HepG2 (cell line): ENCODE results near the gene CBLB. TPM values are rescaled to one million over a fixed set of nuclear protein-coding genes. Genes with fewer than 3 reads are reported as not detected.

Experiments
- ATAC-seq: fragments of 200-7000 bp; cut with Tn5 transposase; 3 replicates; pipeline ENCODE4 v1.9.1; 2020; ENCODE audit warnings: mild to moderate bottlenecking, moderate library complexity
- BruUV-seq: library from RNA; stranded (reverse); fragments of 400-500 nt; replicated peaks from 2 replicates; lab custom pipeline; 2021; lab: Mats Ljungman, UMichigan
- CTCF ChIA-PET: fragments of 300-600 bp; formaldehyde crosslinking; extraction: SDS; loops from one replicate; lab custom pipeline; 2021; ENCODE audit warnings: low total read pairs, inconsistent platforms, low intra/inter-chr PET ratio; lab: Yijun Ruan, JAX
- POLR2A ChIA-PET: fragments of 350-600 bp; sonication (Branson Sonifier 250); formaldehyde crosslinking; loops from one replicate; lab custom pipeline; 2020; ENCODE audit warnings: antibody characterized with exemption, inconsistent platforms; lab: Yijun Ruan, JAX
- DNase-seq: peaks from one replicate; pipeline ENCODE4 v3.0.0-alpha.2; 2015; ENCODE audit warnings: low spot score
- FAIRE-seq: peaks from 3 replicates; lab custom pipeline; 2011; peaks lifted over from hg19 to GRCh38; lab: Jason Lieb, UNC
- H2AFZ ChIP-seq: one replicate; pipeline ENCODE4 v1.6.1; 2011; ENCODE audit warnings: low read length, inconsistent platforms
- H3K27ac ChIP-seq: fragments of 300-600 bp; 3 replicates; pipeline ENCODE4 v1.8.0; 2011; ENCODE audit warnings: mixed run types, mild to moderate bottlenecking, mixed read lengths, low read length, inconsistent platforms; ENCODE audit not compliant: insufficient read depth; ENCODE audit errors: extremely low read length
- H3K27me3 ChIP-seq, 2 experiments: fragments of 200-600 bp in 1 of 2; 2 replicates in 1 of 2; 3 replicates in 1 of 2; pipeline versions ENCODE4 v1.6.0 to v1.8.0; 2011; ENCODE audit warnings: low read length in 2 of 2, mild to moderate bottlenecking in 2 of 2, moderate library complexity in 2 of 2, inconsistent platforms in 1 of 2; ENCODE audit not compliant: insufficient read depth in 2 of 2, control insufficient read depth in 1 of 2
- H3K36me3 ChIP-seq, 2 experiments: fragments of 200-600 bp in 1 of 2; replicated peaks in 1 of 2; 2 replicates in 1 of 2; 3 replicates in 1 of 2; pipeline versions ENCODE4 v1.5.1 to v1.8.0; 2011; ENCODE audit warnings: low read length in 2 of 2, inconsistent platforms in 1 of 2; ENCODE audit not compliant: insufficient read depth in 2 of 2, control insufficient read depth in 1 of 2
- H3K4me1 ChIP-seq: 2 replicates; pipeline ENCODE4 v1.5.1; 2012; ENCODE audit warnings: low read length, inconsistent platforms; ENCODE audit not compliant: insufficient read depth
- H3K4me2 ChIP-seq: 2 replicates; pipeline ENCODE4 v1.6.0; 2011; ENCODE audit warnings: low read depth, low read length, inconsistent platforms
- H3K4me3 ChIP-seq, 3 experiments: fragments of 200-600 bp in 1 of 3; sonication (generic), shearing (Covaris generic) in 1 of 3; replicated peaks in 1 of 3; 2 replicates each; pipeline ENCODE4 v1.5.1; 2011 to 2016; ENCODE audit warnings: low read length in 3 of 3, inconsistent platforms in 2 of 3, low read depth in 2 of 3, mild to moderate bottlenecking in 2 of 3, control low read depth in 1 of 3, mixed read lengths in 1 of 3; ENCODE audit not compliant: insufficient read depth in 1 of 3
- H3K79me2 ChIP-seq: one replicate; pipeline ENCODE4 v1.6.1; 2011; ENCODE audit warnings: low read length, inconsistent platforms; ENCODE audit not compliant: insufficient read depth
- H3K9ac ChIP-seq: 2 replicates; pipeline ENCODE4 v1.6.0; 2011; ENCODE audit warnings: mild to moderate bottlenecking, low read depth, low read length, inconsistent platforms; ENCODE audit not compliant: insufficient read depth
- H3K9me3 ChIP-seq: 2 replicates; pipeline ENCODE4 v1.5.1; 2012; ENCODE audit warnings: mild to moderate bottlenecking, low read length
- H4K20me1 ChIP-seq: 2 replicates; pipeline ENCODE4 v1.6.0; 2011; ENCODE audit warnings: inconsistent platforms, mild to moderate bottlenecking, low read length, moderate library complexity; ENCODE audit not compliant: insufficient read depth
- ATRX ChIP-seq: sonication (generic); formaldehyde crosslinking; IDR thresholded peaks from 2 replicates; pipeline ENCODE4 v1.4.0; 2020; ENCODE audit warnings: missing genetic modification reagents, borderline replicate concordance
- FOXA1 ChIP-seq, 2 experiments: fragments of 450-650 bp in 1 of 2; sonication (generic) in 1 of 2; formaldehyde crosslinking in 1 of 2; IDR thresholded peaks; 2 replicates each; pipeline versions ENCODE4 v1.4.0 to v1.6.1; 2016 to 2020; ENCODE audit warnings: missing genetic modification reagents in 1 of 2
- GATAD2A ChIP-seq: IDR thresholded peaks from 2 replicates; pipeline ENCODE4 v1.6.1; 2016
- KLF12 ChIP-seq: sonication (generic); formaldehyde crosslinking; IDR thresholded peaks from 2 replicates; pipeline ENCODE4 v1.4.0; 2020; ENCODE audit warnings: missing genetic modification reagents, borderline replicate concordance
- MAFK ChIP-seq, 2 experiments: IDR thresholded peaks in 1 of 2; conservative IDR thresholded peaks in 1 of 2; 2 replicates each; pipeline ENCODE4 v1.6.1; 2011; ENCODE audit warnings: improper control_type of control experiment in 2 of 2, low read length in 2 of 2
- PAF1 ChIP-seq: IDR thresholded peaks from 2 replicates; pipeline ENCODE4 v1.6.1; 2016; ENCODE audit warnings: missing genetic modification reagents, missing compliant biosample characterization
- PHB2 ChIP-seq: fragments of 450-650 bp; IDR thresholded peaks from 2 replicates; pipeline ENCODE4 v1.6.1; 2018; ENCODE audit not compliant: partially characterized antibody
- RXRB ChIP-seq: IDR thresholded peaks from 2 replicates; pipeline ENCODE4 v1.6.1; 2016; ENCODE audit warnings: borderline replicate concordance, missing genetic modification reagents, missing compliant biosample characterization
- ZFP1 ChIP-seq: IDR thresholded peaks from 2 replicates; pipeline ENCODE4 v1.6.1; 2016
- ZMYM2 ChIP-seq: sonication (generic); formaldehyde crosslinking; IDR thresholded peaks from 2 replicates; pipeline ENCODE4 v1.8.0; 2022; ENCODE audit warnings: mild to moderate bottlenecking, missing genetic modification reagents
- ZNF333 ChIP-seq: sonication (generic); formaldehyde crosslinking; IDR thresholded peaks from 2 replicates; pipeline ENCODE4 v1.4.0; 2020; ENCODE audit warnings: mild to moderate bottlenecking, missing genetic modification reagents, borderline replicate concordance
- ZNF644 ChIP-seq: IDR thresholded peaks from 2 replicates; pipeline ENCODE4 v1.6.1; 2016; ENCODE audit warnings: low read depth
- ZNF7 ChIP-seq: IDR thresholded peaks from 2 replicates; pipeline ENCODE4 v1.6.1; 2016; ENCODE audit warnings: missing biosample characterization, missing genetic modification reagents
- ZNF720 ChIP-seq: sonication (generic); formaldehyde crosslinking; IDR thresholded peaks from 2 replicates; pipeline ENCODE4 v1.4.0; 2020; ENCODE audit warnings: missing genetic modification reagents
- ZSCAN9 ChIP-seq: IDR thresholded peaks from 2 replicates; pipeline ENCODE4 v1.6.1; 2016; ENCODE audit warnings: borderline replicate concordance
- WGBS: methylation state at CpG from one replicate; pipeline ENCODE4 v1.1.6; 2017; ENCODE audit warnings: low lambda C conversion rate; 5-methylcytosine and 5-hydroxymethylcytosine counted together
- in situ Hi-C: cut with HindIII; loops from 2 replicates; pipeline ENCODE4 v1.10.0; 2017; ENCODE audit warnings: low pct_unique_long_range_greater_than_20kb; ENCODE audit not compliant: extremely low pct_ligation_motif_present
- intact Hi-C: fragments of 100-400 bp; cut with micrococcal nuclease; formaldehyde crosslinking; loops from one replicate; pipeline ENCODE4 v1.10.0; 2022; ENCODE audit not compliant: unreplicated experiment
- polyA plus RNA-seq, 8 experiments: library from polyadenylated mRNA; depleted of rRNA in 3 of 8; stranded (reverse) in 7 of 8; unstranded in 1 of 8; fragments of >200 nt; fragmentation: Illumina TruSeq in 4 of 8; extraction: Trizol in 4 of 8; gene quantifications; 2 replicates each; pipeline versions ENCODE4 v1.2.1 to v1.2.3, GENCODE V29; 2011 to 2016; ENCODE audit warnings: low read depth in 4 of 8, missing spikeins in 1 of 8, mixed read lengths in 1 of 8; ENCODE audit not compliant: insufficient read depth in 1 of 8
- total RNA-seq, 5 experiments: library from RNA; depleted of rRNA; stranded (reverse); fragments of >200 nt; fragmentation: Illumina TruSeq; extraction: Trizol; gene quantifications; 2 replicates each; pipeline ENCODE4 v1.2.3, GENCODE V29; 2016; ENCODE audit warnings: low read depth in 1 of 5
- TF ChIP-seq, protein P1 (sequence below): sonication (generic); formaldehyde crosslinking; IDR thresholded peaks from 2 replicates; pipeline ENCODE4 v1.4.0; 2020; ENCODE audit warnings: missing genetic modification reagents
- TF ChIP-seq, protein P2 (sequence below): sonication (generic); formaldehyde crosslinking; IDR thresholded peaks from 2 replicates; pipeline ENCODE4 v1.8.0; 2022; ENCODE audit warnings: missing genetic modification reagents, mild to moderate bottlenecking, moderate library complexity, borderline replicate concordance

The CBLB gene
- total and polyA plus RNA-seq, 2 of the 13 experiments (the other 11 are each of a cell fraction or from before 2014, with no cell fraction given) = 9.8 to 16.4 TPM

DNA sequence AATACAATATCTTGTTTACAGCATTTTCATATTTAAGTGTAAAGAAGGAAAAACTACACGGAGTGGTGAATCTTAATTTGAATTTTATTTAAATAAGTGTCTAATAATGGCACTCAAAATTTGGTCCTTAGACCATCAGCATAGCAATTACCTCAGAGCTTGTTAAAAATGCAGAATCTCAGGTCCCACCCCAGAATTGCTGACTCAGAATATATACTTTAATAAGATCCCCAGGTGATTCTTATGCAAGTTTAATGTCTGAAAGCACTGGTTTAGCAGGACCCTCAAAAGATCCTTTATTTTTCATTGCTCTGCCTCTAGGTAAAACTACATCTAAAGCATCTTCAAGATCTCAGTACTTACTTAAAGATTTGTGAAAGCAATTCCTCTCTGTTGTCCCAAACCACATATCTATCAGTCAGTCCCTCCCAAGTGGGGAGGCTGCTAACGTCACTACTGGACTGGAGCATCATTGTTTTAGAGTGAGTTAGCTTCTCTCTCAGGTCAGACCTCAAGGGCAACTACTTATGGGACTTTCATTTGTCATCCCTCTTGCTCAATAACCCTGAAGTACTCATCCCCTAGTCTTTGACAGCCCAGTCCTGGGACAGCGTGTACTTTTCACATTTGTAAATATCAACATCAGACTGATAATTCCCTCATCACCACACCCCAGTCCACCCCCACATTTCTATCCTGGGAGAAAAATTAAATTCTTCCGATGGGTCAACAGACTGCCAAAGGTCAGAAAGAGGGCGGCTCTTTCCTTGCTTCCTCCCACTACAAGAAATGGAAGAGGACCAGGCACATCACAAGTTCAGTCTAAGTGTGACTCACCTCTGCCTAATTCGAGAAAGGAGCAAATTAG lies 76.7 kb downstream of the CBLB start:
- peak; percentile 70 for ATAC-seq
- H3K27me3 ChIP-seq = no peaks in the 10 kb centered on the region
- no peak overlapping the region for H3K9ac ChIP-seq
- in situ Hi-C loops (no loop called here), intact Hi-C loops (no loop called here)
- no peak overlapping the region for H3K4me2 ChIP-seq
- peaks cover 24% of the 10 kb centered on the region for H3K4me1 ChIP-seq
- H3K4me3 ChIP-seq = no peak overlapping the region
- no peaks in the 10 kb centered on the region for H3K9me3 ChIP-seq
- CTCF ChIA-PET = no interaction called here
- H3K27ac ChIP-seq = no peak overlapping the region
- no TSS peak for BruUV-seq
- H2AFZ ChIP-seq = no peak overlapping the region
- H3K79me2 ChIP-seq = peaks cover 16% of the 10 kb centered on the region
- 68% methylated on average over 6 of the region's 6 CpGs for WGBS
- peaks cover 11% of the 10 kb centered on the region; the same call in 1 of the 2 replicates for H4K20me1 ChIP-seq
- peak; percentile 60 for DNase-seq
- POLR2A ChIA-PET = no interaction called here
- FAIRE-seq = no peak
- no peaks in the 10 kb centered on the region; a peak in 1 of 5 replicates for H3K36me3 ChIP-seq
- TF ChIP-seq, protein P1, sequence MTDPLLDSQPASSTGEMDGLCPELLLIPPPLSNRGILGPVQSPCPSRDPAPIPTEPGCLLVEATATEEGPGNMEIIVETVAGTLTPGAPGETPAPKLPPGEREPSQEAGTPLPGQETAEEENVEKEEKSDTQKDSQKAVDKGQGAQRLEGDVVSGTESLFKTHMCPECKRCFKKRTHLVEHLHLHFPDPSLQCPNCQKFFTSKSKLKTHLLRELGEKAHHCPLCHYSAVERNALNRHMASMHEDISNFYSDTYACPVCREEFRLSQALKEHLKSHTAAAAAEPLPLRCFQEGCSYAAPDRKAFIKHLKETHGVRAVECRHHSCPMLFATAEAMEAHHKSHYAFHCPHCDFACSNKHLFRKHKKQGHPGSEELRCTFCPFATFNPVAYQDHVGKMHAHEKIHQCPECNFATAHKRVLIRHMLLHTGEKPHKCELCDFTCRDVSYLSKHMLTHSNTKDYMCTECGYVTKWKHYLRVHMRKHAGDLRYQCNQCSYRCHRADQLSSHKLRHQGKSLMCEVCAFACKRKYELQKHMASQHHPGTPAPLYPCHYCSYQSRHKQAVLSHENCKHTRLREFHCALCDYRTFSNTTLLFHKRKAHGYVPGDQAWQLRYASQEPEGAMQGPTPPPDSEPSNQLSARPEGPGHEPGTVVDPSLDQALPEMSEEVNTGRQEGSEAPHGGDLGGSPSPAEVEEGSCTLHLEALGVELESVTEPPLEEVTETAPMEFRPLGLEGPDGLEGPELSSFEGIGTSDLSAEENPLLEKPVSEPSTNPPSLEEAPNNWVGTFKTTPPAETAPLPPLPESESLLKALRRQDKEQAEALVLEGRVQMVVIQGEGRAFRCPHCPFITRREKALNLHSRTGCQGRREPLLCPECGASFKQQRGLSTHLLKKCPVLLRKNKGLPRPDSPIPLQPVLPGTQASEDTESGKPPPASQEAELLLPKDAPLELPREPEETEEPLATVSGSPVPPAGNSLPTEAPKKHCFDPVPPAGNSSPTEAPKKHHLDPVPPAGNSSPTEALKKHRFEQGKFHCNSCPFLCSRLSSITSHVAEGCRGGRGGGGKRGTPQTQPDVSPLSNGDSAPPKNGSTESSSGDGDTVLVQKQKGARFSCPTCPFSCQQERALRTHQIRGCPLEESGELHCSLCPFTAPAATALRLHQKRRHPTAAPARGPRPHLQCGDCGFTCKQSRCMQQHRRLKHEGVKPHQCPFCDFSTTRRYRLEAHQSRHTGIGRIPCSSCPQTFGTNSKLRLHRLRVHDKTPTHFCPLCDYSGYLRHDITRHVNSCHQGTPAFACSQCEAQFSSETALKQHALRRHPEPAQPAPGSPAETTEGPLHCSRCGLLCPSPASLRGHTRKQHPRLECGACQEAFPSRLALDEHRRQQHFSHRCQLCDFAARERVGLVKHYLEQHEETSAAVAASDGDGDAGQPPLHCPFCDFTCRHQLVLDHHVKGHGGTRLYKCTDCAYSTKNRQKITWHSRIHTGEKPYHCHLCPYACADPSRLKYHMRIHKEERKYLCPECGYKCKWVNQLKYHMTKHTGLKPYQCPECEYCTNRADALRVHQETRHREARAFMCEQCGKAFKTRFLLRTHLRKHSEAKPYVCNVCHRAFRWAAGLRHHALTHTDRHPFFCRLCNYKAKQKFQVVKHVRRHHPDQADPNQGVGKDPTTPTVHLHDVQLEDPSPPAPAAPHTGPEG (CRISPR knock-in tag) = no peak
- TF ChIP-seq ZFP1 (CRISPR knock-in tag) = no peak
- no peak for TF ChIP-seq PAF1
- TF ChIP-seq, protein P2, sequence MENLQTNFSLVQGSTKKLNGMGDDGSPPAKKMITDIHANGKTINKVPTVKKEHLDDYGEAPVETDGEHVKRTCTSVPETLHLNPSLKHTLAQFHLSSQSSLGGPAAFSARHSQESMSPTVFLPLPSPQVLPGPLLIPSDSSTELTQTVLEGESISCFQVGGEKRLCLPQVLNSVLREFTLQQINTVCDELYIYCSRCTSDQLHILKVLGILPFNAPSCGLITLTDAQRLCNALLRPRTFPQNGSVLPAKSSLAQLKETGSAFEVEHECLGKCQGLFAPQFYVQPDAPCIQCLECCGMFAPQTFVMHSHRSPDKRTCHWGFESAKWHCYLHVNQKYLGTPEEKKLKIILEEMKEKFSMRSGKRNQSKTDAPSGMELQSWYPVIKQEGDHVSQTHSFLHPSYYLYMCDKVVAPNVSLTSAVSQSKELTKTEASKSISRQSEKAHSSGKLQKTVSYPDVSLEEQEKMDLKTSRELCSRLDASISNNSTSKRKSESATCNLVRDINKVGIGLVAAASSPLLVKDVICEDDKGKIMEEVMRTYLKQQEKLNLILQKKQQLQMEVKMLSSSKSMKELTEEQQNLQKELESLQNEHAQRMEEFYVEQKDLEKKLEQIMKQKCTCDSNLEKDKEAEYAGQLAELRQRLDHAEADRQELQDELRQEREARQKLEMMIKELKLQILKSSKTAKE (CRISPR knock-in tag) = no peak
- no peak for TF ChIP-seq ZNF644
- no peak for TF ChIP-seq PHB2
- TF ChIP-seq ZSCAN9 = no peak
- TF ChIP-seq ZNF333 (CRISPR knock-in tag) = no peak
- TF ChIP-seq ATRX (CRISPR knock-in tag) = no peak
- peak; percentile 76 to 91 for TF ChIP-seq MAFK (conservative IDR thresholded peaks at IDR 0.05 in 1 of 2, IDR thresholded peaks at IDR 0.05 in 1 of 2; ENCODE audit: low read length in 2 of 2)
- no peak for TF ChIP-seq ZMYM2
- TF ChIP-seq KLF12 (CRISPR knock-in tag) = no peak
- TF ChIP-seq GATAD2A (CRISPR knock-in tag) = 0 out of 2 replicates have a peak, but pooled peaks have one; percentile 16
- no peak for TF ChIP-seq ZNF7
- no peak for TF ChIP-seq RXRB (CRISPR knock-in tag)
- no peak for TF ChIP-seq ZNF720 (CRISPR knock-in tag)
- no peak for TF ChIP-seq FOXA1 (IDR thresholded peaks at IDR 0.05)
- TF ChIP-seq FOXA1 (CRISPR knock-in tag; IDR thresholded peaks at IDR 0.05) = 0 out of 2 replicates have a peak, but pooled peaks have one; percentile 9
